HCT116 (cell line): ENCODE measurements around the gene TMEM87A. TPM values are rescaled to one million over a fixed set of nuclear protein-coding genes. Genes with fewer than 3 reads are reported as not detected.

Experiments used
- ATAC-seq: fragments of 200-7000 bp; cut with Tn5 transposase; 2 replicates; pipeline ENCODE4 v1.9.1; 2020; ENCODE audit warnings: mild to moderate bottlenecking, moderate library complexity
- BruUV-seq: library from RNA; stranded (reverse); fragments of 400-500 nt; replicated peaks from 2 replicates; lab custom pipeline; 2021; lab: Mats Ljungman, UMichigan
- CTCF ChIA-PET: fragments of 300-600 bp; sonication (Branson Sonifier 250); formaldehyde crosslinking; loops from one replicate; lab custom pipeline; 2021; ENCODE audit warnings: antibody characterized with exemption; lab: Charles Lee
- POLR2A ChIA-PET: fragments of 300-600, 350-600 bp; sonication (Branson Sonifier 250); formaldehyde crosslinking; loops from one replicate; lab custom pipeline; 2021; ENCODE audit warnings: antibody characterized with exemption; lab: Charles Lee
- RAD21 ChIA-PET, 2 experiments: fragments of 300-600 bp; sonication (Branson Sonifier 250); formaldehyde crosslinking; loops; one replicate each; lab custom pipeline; 2023; ENCODE audit warnings: low total read pairs in 2 of 2; ENCODE audit not compliant: uncharacterized antibody in 2 of 2, unreplicated experiment in 2 of 2, low non-redundant PET in 1 of 2; lab: Charles Lee
- DNase-seq: peaks from one replicate; pipeline ENCODE4 v3.0.0-alpha.2; 2010; ENCODE audit warnings: low read depth, low spot score
- H2AFZ ChIP-seq: fragments of 200-600 bp; shearing (Covaris generic), sonication (generic); 2 replicates; pipeline ENCODE4 v1.6.1; 2017; ENCODE audit warnings: low read depth, mixed run types, mixed read lengths, antibody characterized with exemption, low read length; ENCODE audit not compliant: poor library complexity, severe bottlenecking
- H3K27ac ChIP-seq: 2 replicates; pipeline ENCODE4 v1.5.1; 2012; ENCODE audit warnings: low read depth, low read length
- H3K27me3 ChIP-seq: fragments of 200-600 bp; sonication (generic); 2 replicates; pipeline ENCODE4 v1.6.1; 2016; ENCODE audit warnings: mixed run types, low read length, mixed read lengths; ENCODE audit not compliant: insufficient read depth
- H3K36me3 ChIP-seq, 2 experiments: fragments of 200-500 bp in 1 of 2; fragments of 200-600 bp in 1 of 2; sonication (Bioruptor generic) in 1 of 2; sonication (generic) in 1 of 2; 2 replicates each; pipeline versions ENCODE4 v1.5.1 to v1.6.1; 2014 to 2016; ENCODE audit warnings: low read length in 2 of 2, inconsistent platforms in 1 of 2, mixed read lengths in 1 of 2, mixed run types in 1 of 2; ENCODE audit not compliant: insufficient read depth in 2 of 2, control insufficient read depth in 1 of 2
- H3K4me1 ChIP-seq, 2 experiments: fragments of 200-600 bp in 1 of 2; sonication (generic) in 1 of 2; 2 replicates each; pipeline versions ENCODE4 v1.5.1 to v1.6.1; 2012 to 2017; ENCODE audit warnings: low read length in 2 of 2, inconsistent platforms in 1 of 2, mild to moderate bottlenecking in 1 of 2, mixed read lengths in 1 of 2, mixed run types in 1 of 2, moderate library complexity in 1 of 2; ENCODE audit not compliant: insufficient read depth in 2 of 2, control insufficient read depth in 1 of 2
- H3K4me2 ChIP-seq: fragments of 200-600 bp; sonication (generic); 2 replicates; pipeline ENCODE4 v1.6.1; 2017; ENCODE audit warnings: mixed run types, low read length, mixed read lengths
- H3K4me3 ChIP-seq, 2 experiments: fragments of 200-600 bp in 1 of 2; sonication (generic) in 1 of 2; replicated peaks in 1 of 2; 2 replicates each; pipeline ENCODE4 v1.5.1; 2011 to 2016; ENCODE audit warnings: low read length in 2 of 2, control low read depth in 1 of 2, low read depth in 1 of 2, mild to moderate bottlenecking in 1 of 2, mixed read lengths in 1 of 2, mixed run types in 1 of 2
- H3K79me2 ChIP-seq: fragments of 200-600 bp; sonication (generic); 2 replicates; pipeline ENCODE4 v1.6.1; 2017; ENCODE audit warnings: mild to moderate bottlenecking, mixed run types, low read length, moderate library complexity, mixed read lengths; ENCODE audit not compliant: insufficient read depth
- H3K9ac ChIP-seq: fragments of 200-600 bp; sonication (generic); 2 replicates; pipeline ENCODE4 v1.6.1; 2016; ENCODE audit warnings: low read length, mixed read lengths
- H3K9me2 ChIP-seq: fragments of 200-600 bp; sonication (generic), shearing (Covaris generic); 2 replicates; pipeline ENCODE4 v1.6.1; 2017; ENCODE audit warnings: mixed run types, mild to moderate bottlenecking, moderate library complexity; ENCODE audit not compliant: insufficient read depth
- H3K9me3 ChIP-seq, 2 experiments: fragments of 200-500 bp in 1 of 2; fragments of 200-600 bp in 1 of 2; sonication (Bioruptor generic) in 1 of 2; sonication (generic) in 1 of 2; 2 replicates each; pipeline ENCODE4 v1.6.1; 2014 to 2017; ENCODE audit warnings: low read length in 2 of 2, mixed read lengths in 2 of 2, inconsistent platforms in 1 of 2, low read depth in 1 of 2, mild to moderate bottlenecking in 1 of 2, mixed run types in 1 of 2, moderate library complexity in 1 of 2; ENCODE audit not compliant: control insufficient read depth in 1 of 2, insufficient read depth in 1 of 2
- H4K20me1 ChIP-seq: fragments of 200-600 bp; sonication (generic), shearing (Covaris generic); 2 replicates; pipeline ENCODE4 v1.6.1; 2017; ENCODE audit warnings: mixed run types, mild to moderate bottlenecking, moderate library complexity; ENCODE audit not compliant: insufficient read depth
- CTCF ChIP-seq, 3 experiments: fragments of 200-600 bp in 1 of 3; sonication (generic) in 1 of 3; IDR thresholded peaks in 2 of 3; conservative IDR thresholded peaks in 1 of 3; 2 replicates each; pipeline ENCODE4 v1.5.1; 2012 to 2017; ENCODE audit warnings: low read depth in 2 of 3, low read length in 2 of 3, antibody characterized with exemption in 1 of 3, borderline replicate concordance in 1 of 3, control low read depth in 1 of 3, mild to moderate bottlenecking in 1 of 3, mixed read lengths in 1 of 3, mixed run types in 1 of 3, moderate library complexity in 1 of 3; ENCODE audit not compliant: insufficient read depth in 1 of 3
- ELF1 ChIP-seq: IDR thresholded peaks from 2 replicates; pipeline ENCODE4 v1.6.1; 2012; ENCODE audit warnings: low read depth, borderline replicate concordance
- EZH2phosphoT487 ChIP-seq: fragments of 200-600 bp; IDR thresholded peaks from 2 replicates; pipeline ENCODE4 v1.6.1; 2018; ENCODE audit warnings: antibody characterized with exemption, borderline replicate concordance
- MAX ChIP-seq: IDR thresholded peaks from 2 replicates; pipeline ENCODE4 v1.6.1; 2012
- POLR2A ChIP-seq: IDR thresholded peaks from 2 replicates; pipeline ENCODE4 v1.7.0; 2011; ENCODE audit warnings: borderline replicate concordance; ENCODE audit not compliant: insufficient read depth, insufficient read length; ENCODE audit errors: extremely low read depth
- SIN3A ChIP-seq: IDR thresholded peaks from 2 replicates; pipeline ENCODE4 v1.6.1; 2012; ENCODE audit warnings: low read depth
- SP1 ChIP-seq: IDR thresholded peaks from 2 replicates; pipeline ENCODE4 v1.6.1; 2012; ENCODE audit warnings: low read depth
- TCF7L2 ChIP-seq: IDR thresholded peaks from 2 replicates; pipeline ENCODE4 v1.7.0; 2011; ENCODE audit warnings: borderline replicate concordance, inconsistent platforms; ENCODE audit not compliant: insufficient read depth, insufficient read length; ENCODE audit errors: extremely low read depth
- ZBTB33 ChIP-seq: IDR thresholded peaks from 2 replicates; pipeline ENCODE4 v1.6.1; 2011; ENCODE audit warnings: mild to moderate bottlenecking, low read length, moderate library complexity; ENCODE audit not compliant: insufficient replicate concordance; ENCODE audit errors: extremely low read depth
- ZFX ChIP-seq: fragments of 450-650 bp; IDR thresholded peaks from 2 replicates; pipeline ENCODE4 v1.6.1; 2017
- intact Hi-C: fragments of 100-400 bp; cut with micrococcal nuclease; formaldehyde crosslinking; loops from 2 replicates; pipeline ENCODE4 v1.10.0; 2022
- total RNA-seq: library from RNA; stranded (reverse); gene quantifications from one replicate; pipeline ENCODE4 v1.2.1, GENCODE V29; 2021; ENCODE audit not compliant: unreplicated experiment

TMEM87A gene
- total RNA-seq, 1 experiment from 2014 or later: 44.0 TPM

GRCh38 chr15:42233107-42233506 lies 40.1 kb downstream of the TMEM87A start:
- no TSS peak for BruUV-seq
- Histone ChIP-seq H3K9me3 (no peaks in the 10 kb centered on the region), H3K4me1 (no peaks in the 10 kb centered on the region), H3K9ac (no peak overlapping the region), H4K20me1 (no peaks in the 10 kb centered on the region), H3K27me3 (no peaks in the 10 kb centered on the region), H3K36me3 (peaks cover 12 to 14% of the 10 kb centered on the region in 2 experiments; a peak in 3 of 4 replicates), H3K9me2 (no peaks in the 10 kb centered on the region), H3K79me2 (no peaks in the 10 kb centered on the region), H3K4me2 (no peak overlapping the region), H3K27ac (no peak overlapping the region), H3K4me3 (no peak overlapping the region), H2AFZ (no peak overlapping the region)
- TF ChIP-seq CTCF (IDR thresholded peaks at IDR 0.05 in 2 of 3, conservative IDR thresholded peaks at IDR 0.05 in 1 of 3; ENCODE audit: borderline replicate concordance in 1 of 3, insufficient read depth in 1 of 3, low read depth in 2 of 3, low read length in 2 of 3) (no peak), ZBTB33 (no peak), ZFX (no peak), EZH2phosphoT487 (no peak), SIN3A (no peak), SP1 (no peak), ELF1 (no peak), MAX (no peak), TCF7L2 (no peak), POLR2A (no peak)
- ChIA-PET POLR2A (no interaction called here), CTCF (no interaction called here), RAD21 (no interaction called here)
- intact Hi-C loops: no loop called here
- no peak for DNase-seq
- ATAC-seq: no peak
